GM13976 (cell line): ENCODE data around the gene CIB4.
"Not testable (repeated sequence)": the region's sequence is repeated elsewhere in the genome, so short reads cannot be mapped to it uniquely, and the experiment has no call there.

Experiments used
- DNase-seq: peaks from one replicate; pipeline ENCODE4 v3.0.0; 2012; ENCODE audit warnings: low spot score
- CTCF ChIP-seq: IDR thresholded peaks from 2 replicates; pipeline ENCODE4 v1.5.1; 2012; ENCODE audit warnings: borderline replicate concordance, mild to moderate bottlenecking; ENCODE audit not compliant: insufficient read depth; ENCODE audit errors: extremely low read depth, missing control alignments, control extremely low read depth
- in situ Hi-C: fragments of 300-500 bp; cut with MboI; formaldehyde crosslinking; loops from one replicate; pipeline ENCODE4 v1.12.0; 2022; ENCODE audit warnings: low sequenced_read_pairs, mixed read lengths, inconsistent platforms; ENCODE audit not compliant: unreplicated experiment

The CIB4 gene

GRCh38 chr2:26655611-26656195, 14.5 kb upstream of the CIB4 start:
- in situ Hi-C loops: no loop called here
- TF ChIP-seq CTCF: no peak
- no peak for DNase-seq

GRCh38 chr2:26655120-26655519, 14.0 kb upstream of the CIB4 start:
- in situ Hi-C loops, DNase-seq: not testable (repeated sequence)

- in situ Hi-C loops: no loop called here
- no peak for TF ChIP-seq CTCF
- DNase-seq: no peak
Measured at GRCh38 chr2:26654061-26654340, 12.8 kb upstream of the CIB4 start.

GRCh38 chr2:26653207-26654060, 12.3 kb upstream of the CIB4 start:
- in situ Hi-C loops: no loop called here
- DNase-seq: no peak
- TF ChIP-seq CTCF: no peak

DNA sequence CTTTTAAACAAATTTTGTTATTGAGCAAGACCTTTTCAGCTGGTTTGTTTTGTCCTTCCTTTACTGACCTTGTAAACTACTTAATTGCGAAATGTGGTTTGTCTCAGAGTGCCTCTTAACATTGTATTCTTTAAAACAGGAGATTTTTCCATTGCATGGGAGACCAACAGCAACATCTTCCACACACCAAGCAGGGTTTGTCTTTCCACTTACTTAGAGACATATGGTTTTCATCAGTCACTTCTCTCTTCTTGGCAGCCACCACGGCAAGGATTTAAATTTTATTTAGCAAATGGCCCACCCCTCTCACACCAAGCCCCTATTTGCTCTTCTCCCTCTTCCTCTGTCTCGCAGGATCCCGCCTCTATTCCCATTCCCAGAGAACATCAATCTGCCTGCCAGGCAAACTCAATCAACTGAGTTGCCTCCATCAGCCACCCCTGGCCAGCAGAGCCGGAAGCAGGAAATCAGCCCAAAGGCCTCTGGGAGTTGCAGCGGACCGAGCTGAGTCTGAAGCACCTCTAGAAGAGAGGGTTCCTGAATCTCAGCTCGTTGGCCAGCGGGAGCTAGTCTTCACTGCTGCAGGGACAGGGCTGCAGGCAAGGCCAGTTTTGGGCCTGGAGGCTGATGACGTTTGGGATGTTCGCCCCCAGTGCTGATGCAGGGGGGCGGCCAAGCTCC, 11.3 kb upstream of the CIB4 start:
- in situ Hi-C loops: no loop called here
- TF ChIP-seq CTCF: no peak
- no peak for DNase-seq

DNA sequence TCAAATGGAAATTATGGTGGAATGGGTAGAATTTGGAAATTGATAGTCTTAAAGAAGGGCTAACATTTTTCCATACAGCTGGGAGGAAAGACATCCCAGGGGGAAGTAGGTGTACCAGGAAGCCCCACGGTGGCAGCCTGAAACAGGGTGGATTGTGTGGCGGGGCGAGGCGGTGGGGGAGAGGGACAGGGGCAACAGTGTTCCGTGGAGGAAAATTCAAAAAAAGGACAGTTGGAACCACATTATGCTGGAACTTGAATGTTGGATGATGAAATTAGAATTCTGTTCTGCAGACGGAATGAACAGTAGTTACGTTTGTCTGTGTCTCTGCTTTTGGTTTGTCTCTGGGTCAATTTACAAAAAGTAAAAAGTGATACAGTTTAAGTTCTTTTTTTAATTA, 10.6 kb upstream of the CIB4 start:
- DNase-seq: no peak
- TF ChIP-seq CTCF: no peak
- in situ Hi-C loops: no loop called here

- TF ChIP-seq CTCF: no peak
- in situ Hi-C loops: no loop called here
- no peak for DNase-seq
Measured at GRCh38 chr2:26651470-26651771, 10.3 kb upstream of the CIB4 start.
